Activated CD4-positive, alpha-beta memory T cell treated with anti-CD3 and anti-CD28 coated beads for 36 hours (primary cell): Measurements from ENCODE around the gene CD300LG. TPM values are rescaled to one million over a fixed set of nuclear protein-coding genes. Genes with fewer than 3 reads are reported as not detected.
"Not testable (repeated sequence)": the region's sequence is repeated elsewhere in the genome, so short reads cannot be mapped to it uniquely, and the experiment has no call there.

Experiments
- CTCF ChIA-PET: fragments of 350-600 bp; sonication (Branson Sonifier 250); formaldehyde crosslinking; loops from one replicate; lab custom pipeline; 2021; ENCODE audit warnings: antibody characterized with exemption, inconsistent platforms; lab: Charles Lee
- POLR2A ChIA-PET: fragments of 350-600 bp; sonication (Branson Sonifier 250); formaldehyde crosslinking; loops from one replicate; lab custom pipeline; 2021; ENCODE audit warnings: antibody characterized with exemption; lab: Charles Lee
- DNase-seq: peaks from one replicate; pipeline ENCODE4 v3.0.0-alpha.2; 2020
- H3K27ac Mint-ChIP-seq: one replicate; pipeline ENCODE4 v1.8.0; 2021; ENCODE audit warnings: mixed read lengths
- H3K27me3 Mint-ChIP-seq: one replicate; pipeline ENCODE4 v1.8.0; 2021; ENCODE audit warnings: mixed read lengths
- H3K36me3 Mint-ChIP-seq: one replicate; pipeline ENCODE4 v1.8.0; 2021; ENCODE audit warnings: mixed read lengths
- H3K4me1 Mint-ChIP-seq: one replicate; pipeline ENCODE4 v1.8.0; 2021; ENCODE audit warnings: low read depth, mixed read lengths
- H3K4me3 Mint-ChIP-seq: one replicate; pipeline ENCODE4 v1.8.0; 2021; ENCODE audit warnings: mild to moderate bottlenecking, mixed read lengths
- H3K9me3 Mint-ChIP-seq: one replicate; pipeline ENCODE4 v1.8.0; 2021; ENCODE audit warnings: mixed read lengths
- intact Hi-C: fragments of 100-400 bp; cut with micrococcal nuclease; formaldehyde crosslinking; loops from one replicate; pipeline ENCODE4 v1.15.1; 2023
- total RNA-seq, 2 experiments: library from RNA; stranded (reverse); gene quantifications; one replicate each; pipeline ENCODE4 v1.2.3, GENCODE V29; 2021

CD300LG gene
- total RNA-seq, 2 experiments from 2014 or later, result not detected

GRCh38 chr17:43882761-43883415 lies 35.9 kb downstream of the CD300LG start:
- Mint-ChIP-seq H3K4me1 (no peaks in the 10 kb centered on the region), H3K36me3 (no peaks in the 10 kb centered on the region), H3K27ac (no peak overlapping the region), H3K27me3 (no peaks in the 10 kb centered on the region), H3K9me3 (no peaks in the 10 kb centered on the region), H3K4me3 (no peak overlapping the region)
- DNase-seq, result no peak
- POLR2A ChIA-PET, result no interaction called here
- CTCF ChIA-PET, result no interaction called here
- intact Hi-C loops, result no loop called here

GRCh38 chr17:43888548-43888947 lies 41.6 kb downstream of the CD300LG start:
- Mint-ChIP-seq H3K36me3 (no peaks in the 10 kb centered on the region), H3K4me1 (no peaks in the 10 kb centered on the region), H3K9me3 (no peaks in the 10 kb centered on the region), H3K27ac (no peak overlapping the region), H3K27me3 (no peaks in the 10 kb centered on the region), H3K4me3 (no peak overlapping the region)
- intact Hi-C loops, result no loop called here
- DNase-seq, result no peak
- ChIA-PET POLR2A (no interaction called here), CTCF (interaction anchor here (1.4 to 2.6 kb wide), 2 partner anchors 10 to 42 kb away, joined by 5 to 22 read pairs; no protein-coding TSS in a partner anchor)

GRCh38 chr17:43890240-43890639 lies 43.3 kb downstream of the CD300LG start:
- H3K9me3 Mint-ChIP-seq, result no peaks in the 10 kb centered on the region
- no peak overlapping the region for H3K27ac Mint-ChIP-seq
- CTCF ChIA-PET, result interaction anchor here (11.7 kb wide), 1 partner anchor 11 kb away, joined by 60 read pairs; no protein-coding TSS in a partner anchor
- no peaks in the 10 kb centered on the region for H3K36me3 Mint-ChIP-seq
- POLR2A ChIA-PET, result no interaction called here
- H3K27me3 Mint-ChIP-seq, result no peaks in the 10 kb centered on the region
- intact Hi-C loops, result no loop called here
- DNase-seq, result no peak
- H3K4me3 Mint-ChIP-seq, result no peak overlapping the region
- no peaks in the 10 kb centered on the region for H3K4me1 Mint-ChIP-seq

- no peaks in the 10 kb centered on the region for H3K4me1 Mint-ChIP-seq
- ChIA-PET CTCF (interaction anchor here (0.9 to 11.7 kb wide), 3 partner anchors 13 to 52 kb away, joined by 3 to 60 read pairs (median 5); partner anchors contain the start of gene MPP2), POLR2A (no interaction called here)
- H3K4me3 Mint-ChIP-seq, result no peak overlapping the region
- H3K9me3 Mint-ChIP-seq, result no peaks in the 10 kb centered on the region
- no peaks in the 10 kb centered on the region for H3K36me3 Mint-ChIP-seq
- no peak for DNase-seq
- intact Hi-C loops, result no loop called here
- no peak overlapping the region for H3K27ac Mint-ChIP-seq
- no peaks in the 10 kb centered on the region for H3K27me3 Mint-ChIP-seq
Observed at GRCh38 chr17:43891851-43892646, 45.1 kb downstream of the CD300LG start.

- POLR2A ChIA-PET, result no interaction called here
Observed at GRCh38 chr17:43892647-43892952, 45.6 kb downstream of the CD300LG start.

GRCh38 chr17:43894494-43894893 lies 47.5 kb downstream of the CD300LG start:
- H3K27ac Mint-ChIP-seq, H3K4me3 Mint-ChIP-seq, H3K36me3 Mint-ChIP-seq, intact Hi-C loops, H3K4me1 Mint-ChIP-seq, POLR2A ChIA-PET, DNase-seq, H3K27me3 Mint-ChIP-seq, H3K9me3 Mint-ChIP-seq: not testable (repeated sequence)
- CTCF ChIA-PET, result interaction anchor here (1.4 to 11.7 kb wide), 2 partner anchors 15 to 49 kb away, joined by 4 to 60 read pairs; no protein-coding TSS in a partner anchor

More at GRCh38 chr17:43892647-43892952, 45.6 kb downstream of the CD300LG start:
- Mint-ChIP-seq H3K27ac (no peak overlapping the region), H3K36me3 (no peaks in the 10 kb centered on the region), H3K27me3 (no peaks in the 10 kb centered on the region), H3K4me3 (no peak overlapping the region), H3K9me3 (no peaks in the 10 kb centered on the region), H3K4me1 (no peaks in the 10 kb centered on the region)
- CTCF ChIA-PET, result interaction anchor here (0.9 to 11.7 kb wide), 3 partner anchors 14 to 52 kb away, joined by 3 to 60 read pairs (median 5); no protein-coding TSS in a partner anchor
- intact Hi-C loops, result no loop called here
- DNase-seq, result no peak

- Mint-ChIP-seq H3K4me1 (peaks cover 7% of the 10 kb centered on the region), H3K9me3 (no peaks in the 10 kb centered on the region), H3K36me3 (no peaks in the 10 kb centered on the region), H3K27me3 (peaks cover 2% of the 10 kb centered on the region), H3K4me3 (no peak overlapping the region), H3K27ac (no peak overlapping the region)
- POLR2A ChIA-PET, result no interaction called here
- no peak for DNase-seq
- CTCF ChIA-PET, result interaction anchor here (11.7 kb wide), 1 partner anchor 19 kb away, joined by 60 read pairs; no protein-coding TSS in a partner anchor
- intact Hi-C loops, result no loop called here
Observed at GRCh38 chr17:43897831-43898230, 50.9 kb downstream of the CD300LG start.

GRCh38 chr17:43898446-43898845 lies 51.5 kb downstream of the CD300LG start:
- Mint-ChIP-seq H3K9me3 (no peaks in the 10 kb centered on the region), H3K27ac (no peak overlapping the region), H3K4me1 (peaks cover 7% of the 10 kb centered on the region), H3K36me3 (no peaks in the 10 kb centered on the region), H3K4me3 (no peak overlapping the region), H3K27me3 (peaks cover 2% of the 10 kb centered on the region)
- CTCF ChIA-PET, result interaction anchor here (4.2 to 11.7 kb wide), 2 partner anchors 11 to 19 kb away, joined by 20 to 60 read pairs; no protein-coding TSS in a partner anchor
- intact Hi-C loops, result no loop called here
- POLR2A ChIA-PET, result no interaction called here
- no peak for DNase-seq

GRCh38 chr17:43900183-43900857 lies 53.3 kb downstream of the CD300LG start:
- intact Hi-C loops, result no loop called here
- H3K27ac Mint-ChIP-seq, result no peak overlapping the region
- H3K27me3 Mint-ChIP-seq, result peaks cover 2% of the 10 kb centered on the region
- CTCF ChIA-PET, result interaction anchor here (4.2 to 11.7 kb wide), 2 partner anchors 9 to 21 kb away, joined by 20 to 60 read pairs; no protein-coding TSS in a partner anchor
- peak overlapping the region; percentile 69 for H3K4me3 Mint-ChIP-seq
- DNase-seq, result peak; percentile 90
- no peaks in the 10 kb centered on the region for H3K9me3 Mint-ChIP-seq
- H3K36me3 Mint-ChIP-seq, result no peaks in the 10 kb centered on the region
- peaks cover 7% of the 10 kb centered on the region for H3K4me1 Mint-ChIP-seq
- POLR2A ChIA-PET, result interaction anchor here (0.9 kb wide), 1 partner anchor 25 kb away, joined by 3 read pairs; no protein-coding TSS in a partner anchor

GRCh38 chr17:43900858-43901754 lies 54.1 kb downstream of the CD300LG start:
- Mint-ChIP-seq H3K36me3 (no peaks in the 10 kb centered on the region), H3K9me3 (no peaks in the 10 kb centered on the region), H3K27me3 (peaks cover 8% of the 10 kb centered on the region), H3K27ac (no peak overlapping the region), H3K4me3 (peak overlapping the region; percentile 69), H3K4me1 (peaks cover 9% of the 10 kb centered on the region)
- POLR2A ChIA-PET, result interaction anchor here (0.9 kb wide), 1 partner anchor 24 kb away, joined by 3 read pairs; no protein-coding TSS in a partner anchor
- intact Hi-C loops, result no loop called here
- CTCF ChIA-PET, result interaction anchor here (4.2 to 11.7 kb wide), 2 partner anchors 9 to 22 kb away, joined by 20 to 60 read pairs; no protein-coding TSS in a partner anchor
- no peak for DNase-seq
